H1 (cell line): ENCODE results near the gene PRPF4. TPM values are rescaled to one million over a fixed set of nuclear protein-coding genes. Genes with fewer than 3 reads are reported as not detected.

ENCODE experiments used
- CTCF ChIA-PET: fragments of 300-600 bp; sonication (Branson Sonifier 250); formaldehyde crosslinking; loops from one replicate; lab custom pipeline; 2021; ENCODE audit not compliant: partially characterized antibody; lab: Charles Lee
- POLR2A ChIA-PET: fragments of 300-600 bp; sonication (Branson Sonifier 250); formaldehyde crosslinking; loops from one replicate; lab custom pipeline; 2021; ENCODE audit warnings: inconsistent platforms; ENCODE audit not compliant: partially characterized antibody; lab: Charles Lee
- DNase-seq, 2 experiments: peaks; one replicate each; pipeline versions ENCODE4 v3.0.0 to v3.0.0-alpha.2; 2010 to 2022; ENCODE audit warnings: low spot score in 2 of 2, low read depth in 1 of 2, mixed read lengths in 1 of 2
- FAIRE-seq: peaks from 2 replicates; lab custom pipeline; 2011; peaks lifted over from hg19 to GRCh38; lab: Jason Lieb, UNC
- H2AFZ ChIP-seq: 2 replicates; pipeline ENCODE4 v1.8.1; 2012; ENCODE audit warnings: low read length, inconsistent platforms
- H2AK5ac ChIP-seq: 2 replicates; pipeline ENCODE4 v1.6.1; 2013; ENCODE audit warnings: low read depth, low read length
- H2BK120ac ChIP-seq: replicated peaks from 2 replicates; pipeline ENCODE3; 2013; ENCODE audit warnings: low read depth, low read length, inconsistent platforms
- H2BK12ac ChIP-seq: 2 replicates; pipeline ENCODE4 v1.6.1; 2013; ENCODE audit warnings: low read depth, low read length
- H2BK15ac ChIP-seq: 2 replicates; pipeline ENCODE4 v1.6.1; 2013; ENCODE audit warnings: low read length
- H2BK20ac ChIP-seq: 2 replicates; pipeline ENCODE4 v1.6.1; 2013; ENCODE audit warnings: low read length
- H2BK5ac ChIP-seq: 2 replicates; pipeline ENCODE4 v1.6.1; 2013; ENCODE audit warnings: low read depth, low read length
- H3K14ac ChIP-seq: 2 replicates; pipeline ENCODE4 v1.6.1; 2013; ENCODE audit warnings: inconsistent platforms; ENCODE audit not compliant: insufficient read length
- H3K18ac ChIP-seq: 2 replicates; pipeline ENCODE4 v1.6.1; 2013; ENCODE audit warnings: low read length; ENCODE audit errors: extremely low read depth
- H3K23ac ChIP-seq: 2 replicates; pipeline ENCODE4 v1.6.1; 2013; ENCODE audit warnings: inconsistent platforms; ENCODE audit not compliant: insufficient read length
- H3K23me2 ChIP-seq: 2 replicates; pipeline ENCODE4 v1.6.1; 2013; ENCODE audit warnings: low read depth, low read length
- H3K27ac ChIP-seq: 2 replicates; pipeline ENCODE4 v1.6.1; 2011; ENCODE audit warnings: low read depth, low read length, inconsistent platforms
- H3K27me3 ChIP-seq, 4 experiments: replicated peaks in 1 of 4; 1 replicate in 1 of 4; 2 replicates in 3 of 4; pipeline versions ENCODE4 v1.6.1 to v1.8.1; 2011 to 2013; ENCODE audit warnings: low read length in 3 of 4, mild to moderate bottlenecking in 3 of 4, inconsistent platforms in 2 of 4, mixed read lengths in 2 of 4, moderate library complexity in 1 of 4; ENCODE audit not compliant: control insufficient read depth in 3 of 4, insufficient read depth in 3 of 4; ENCODE audit errors: extremely low read depth in 1 of 4
- H3K36me3 ChIP-seq, 4 experiments: 2 replicates each; pipeline versions ENCODE4 v1.6.1 to v1.8.1; 2011 to 2013; ENCODE audit warnings: mild to moderate bottlenecking in 4 of 4, low read length in 3 of 4, moderate library complexity in 2 of 4, control low read depth in 1 of 4, inconsistent platforms in 1 of 4; ENCODE audit not compliant: insufficient read depth in 4 of 4, control insufficient read depth in 2 of 4
- H3K4ac ChIP-seq: replicated peaks from 2 replicates; pipeline ENCODE3; 2013; ENCODE audit warnings: low read length, low read depth, mixed read lengths, inconsistent platforms; ENCODE audit not compliant: insufficient read length
- H3K4me1 ChIP-seq, 4 experiments: replicated peaks in 1 of 4; 1 replicate in 1 of 4; 2 replicates in 3 of 4; pipeline versions ENCODE4 v1.6.1 to v1.8.1; 2011 to 2013; ENCODE audit warnings: low read length in 3 of 4, inconsistent platforms in 2 of 4, mixed read lengths in 1 of 4; ENCODE audit not compliant: insufficient read depth in 4 of 4, control insufficient read depth in 3 of 4
- H3K4me2 ChIP-seq, 2 experiments: 2 replicates each; pipeline versions ENCODE4 v1.6.1 to v1.8.1; 2011 to 2013; ENCODE audit warnings: low read depth in 2 of 2, low read length in 2 of 2, control low read depth in 1 of 2, inconsistent platforms in 1 of 2, mild to moderate bottlenecking in 1 of 2; ENCODE audit not compliant: insufficient read depth in 1 of 2
- H3K4me3 ChIP-seq, 4 experiments: fragments of 200-600, 300-600 bp in 1 of 4; sonication (generic), shearing (Covaris generic), sonication (Bioruptor Twin) in 1 of 4; 2 replicates each; pipeline versions ENCODE4 v1.5.1 to v1.8.1; 2011 to 2016; ENCODE audit warnings: low read length in 4 of 4, low read depth in 3 of 4, control low read depth in 2 of 4, inconsistent platforms in 2 of 4, mild to moderate bottlenecking in 2 of 4, mixed read lengths in 1 of 4, moderate library complexity in 1 of 4; ENCODE audit not compliant: insufficient read depth in 2 of 4; ENCODE audit errors: extremely low read depth in 1 of 4
- H3K56ac ChIP-seq: replicated peaks from 2 replicates; pipeline ENCODE3; 2013; ENCODE audit warnings: low read depth, mild to moderate bottlenecking, mixed read lengths, low read length, inconsistent platforms; ENCODE audit not compliant: insufficient read length
- H3K79me1 ChIP-seq: 2 replicates; pipeline ENCODE4 v1.6.1; 2013; ENCODE audit warnings: low read depth, low read length, control low read depth
- H3K79me2 ChIP-seq, 2 experiments: 2 replicates each; pipeline versions ENCODE4 v1.6.1 to v1.8.1; 2012 to 2013; ENCODE audit warnings: low read length in 2 of 2, mild to moderate bottlenecking in 2 of 2, inconsistent platforms in 1 of 2; ENCODE audit not compliant: insufficient read depth in 2 of 2, control insufficient read depth in 1 of 2
- H3K9ac ChIP-seq, 4 experiments: replicated peaks in 1 of 4; 1 replicate in 1 of 4; 2 replicates in 3 of 4; pipeline versions ENCODE4 v1.6.1 to v1.8.1; 2011 to 2013; ENCODE audit warnings: low read depth in 3 of 4, low read length in 3 of 4, control low read depth in 2 of 4, mild to moderate bottlenecking in 2 of 4, moderate library complexity in 2 of 4, inconsistent platforms in 1 of 4; ENCODE audit errors: extremely low read depth in 1 of 4
- H3K9me3 ChIP-seq, 2 experiments: 2 replicates each; pipeline versions ENCODE4 v1.6.1 to v1.8.1; 2012 to 2013; ENCODE audit warnings: mild to moderate bottlenecking in 2 of 2, moderate library complexity in 2 of 2, control low read depth in 1 of 2, inconsistent platforms in 1 of 2, low read depth in 1 of 2, low read length in 1 of 2, mixed read lengths in 1 of 2; ENCODE audit not compliant: insufficient read depth in 2 of 2
- H4K20me1 ChIP-seq, 2 experiments: replicated peaks in 1 of 2; 2 replicates each; pipeline versions ENCODE3 to v1.8.1; 2011 to 2013; ENCODE audit warnings: inconsistent platforms in 2 of 2, low read length in 2 of 2, mild to moderate bottlenecking in 1 of 2; ENCODE audit not compliant: insufficient read depth in 2 of 2, control insufficient read depth in 1 of 2
- H4K5ac ChIP-seq: 2 replicates; pipeline ENCODE4 v1.6.1; 2013; ENCODE audit warnings: low read length, low read depth, mixed read lengths, inconsistent platforms; ENCODE audit not compliant: insufficient read length
- H4K8ac ChIP-seq: 2 replicates; pipeline ENCODE4 v1.8.0; 2013; ENCODE audit warnings: mild to moderate bottlenecking, moderate library complexity, low read length, inconsistent platforms; ENCODE audit not compliant: insufficient read depth; ENCODE audit errors: extremely low read depth
- H4K91ac ChIP-seq: replicated peaks from 2 replicates; pipeline ENCODE3; 2013; ENCODE audit warnings: low read length, mixed read lengths, inconsistent platforms; ENCODE audit not compliant: insufficient read length
- CTBP2 ChIP-seq: IDR thresholded peaks from 2 replicates; pipeline ENCODE4 v1.7.0; 2011; ENCODE audit warnings: borderline replicate concordance, mild to moderate bottlenecking, moderate library complexity, mixed read lengths, low read length; ENCODE audit not compliant: insufficient read depth, insufficient read length
- NRF1 ChIP-seq: IDR thresholded peaks from 2 replicates; pipeline ENCODE4 v1.6.1; 2011; ENCODE audit warnings: mild to moderate bottlenecking, low read depth, low read length, improper control_type of control experiment
- POLR2AphosphoS5 ChIP-seq: IDR thresholded peaks from 2 replicates; pipeline ENCODE4 v1.6.1; 2011; ENCODE audit warnings: low read depth, low read length
- SIN3A ChIP-seq, 2 experiments: IDR thresholded peaks in 1 of 2; conservative IDR thresholded peaks in 1 of 2; 2 replicates each; pipeline ENCODE4 v1.6.1; 2011 to 2012; ENCODE audit warnings: low read length in 2 of 2, improper control_type of control experiment in 1 of 2, low read depth in 1 of 2, mild to moderate bottlenecking in 1 of 2
- TAF1 ChIP-seq: IDR thresholded peaks from 2 replicates; pipeline ENCODE4 v1.6.1; 2011; ENCODE audit warnings: mild to moderate bottlenecking, low read depth, low read length
- WGBS, 2 experiments: shearing (Covaris generic) in 1 of 2; methylation state at CpG; one replicate each; pipeline versions ENCODE4 v1.1.6 to v1.1.7; 2013 to 2015; ENCODE audit warnings: low lambda C conversion rate in 2 of 2, mixed read lengths in 2 of 2, inconsistent platforms in 1 of 2, low coverage in 1 of 2, missing lambda C conversion rate in 1 of 2; ENCODE audit not compliant: insufficient replicate concordance in 2 of 2, insufficient coverage in 1 of 2, insufficient read length in 1 of 2; ENCODE audit errors: extremely low coverage in 1 of 2, missing lambda C conversion rate in 1 of 2; 5-methylcytosine and 5-hydroxymethylcytosine counted together
- polyA plus RNA-seq, 7 experiments: library from polyadenylated mRNA; depleted of rRNA in 3 of 7; stranded (reverse) in 5 of 7; unstranded in 2 of 7; fragments of >200 nt in 5 of 7; fragments of 200-250 nt in 2 of 7; gene quantifications; 1 replicate in 5 of 7; 2 replicates in 1 of 7; 4 replicates in 1 of 7; pipeline versions ENCODE4 v1.2.1 to v1.2.3, GENCODE V29; 2011 to 2013; ENCODE audit warnings: missing spikeins in 2 of 7, mixed read lengths in 2 of 7
- total RNA-seq: library from RNA; stranded (reverse); fragmentation: NEBNext Ultra II Directional; extraction: Animal tissue kit (Norgen Biotek cat#: 25700); gene quantifications from 2 replicates; pipeline ENCODE4 v1.2.1, GENCODE V29; 2021

Gene PRPF4
- total and polyA plus RNA-seq, 2 of the 8 experiments (the other 6 are each of a cell fraction or from before 2014, with no cell fraction given) = 15.2 to 33.4 TPM

- no peak for FAIRE-seq
- H2BK120ac ChIP-seq = no peak overlapping the region
- CTCF ChIA-PET = interaction anchor here (0.6 to 1.0 kb wide), 4 partner anchors 15 to 89 kb away, joined by 3 to 5 read pairs (median 3); no protein-coding TSS in a partner anchor
Observed at GRCh38 chr9:113238859-113239232, 36.6 kb upstream of the PRPF4 start.

More at GRCh38 chr9:113238859-113239232, 36.6 kb upstream of the PRPF4 start:
- Histone ChIP-seq H3K23me2 (no peaks in the 10 kb centered on the region), H2BK12ac (no peak overlapping the region), H3K79me1 (no peaks in the 10 kb centered on the region), H2BK5ac (no peak overlapping the region), H4K8ac (no peak overlapping the region), H3K4ac (no peak overlapping the region), H3K56ac (no peak overlapping the region), H3K4me3 (no peak overlapping the region), H4K91ac (no peak overlapping the region), H3K14ac (no peak overlapping the region), H3K36me3 (no peaks in the 10 kb centered on the region), H3K27ac (no peak overlapping the region), H3K18ac (no peak overlapping the region), H2AFZ (no peak overlapping the region), H3K4me1 (no peaks in the 10 kb centered on the region), H3K79me2 (no peaks in the 10 kb centered on the region), H2BK15ac (no peak overlapping the region), H3K27me3 (no peaks in the 10 kb centered on the region), H2AK5ac (no peak overlapping the region), H2BK20ac (no peak overlapping the region), H3K23ac (no peak overlapping the region), H3K4me2 (no peak overlapping the region), H4K20me1 (peaks cover 0 to 1% of the 10 kb centered on the region in 2 experiments), H3K9me3 (no peaks in the 10 kb centered on the region), H4K5ac (no peak overlapping the region), H3K9ac (no peak overlapping the region)
- WGBS, 2 experiments = 89% methylated on average over 4 of the region's 4 CpGs; no CpG with 5 or more reads in 1 of the 2 experiments
- POLR2A ChIA-PET = no interaction called here
- TF ChIP-seq CTBP2 (no peak), POLR2AphosphoS5 (no peak), SIN3A (conservative IDR thresholded peaks at IDR 0.05 in 1 of 2, IDR thresholded peaks at IDR 0.05 in 1 of 2; ENCODE audit: low read depth in 1 of 2, low read length in 2 of 2) (no peak), NRF1 (no peak), TAF1 (no peak)
- no peak for DNase-seq
